Stimulated activated CD4-positive, alpha-beta T cell treated with anti-CD3 and anti-CD28 coated beads, TNF-alpha, amount 100 ng/mL, for 4 hours (primary cell): ENCODE data around the gene HNRNPH2.

Source experiments
- DNase-seq, 3 experiments: peaks; one replicate each; pipeline ENCODE4 v3.0.0-alpha.2; 2020; ENCODE audit warnings: low read depth in 3 of 3

The HNRNPH2 gene

GRCh38 chrX:101395789-101396188 lies 12.2 kb upstream of the HNRNPH2 start:
- no peak for DNase-seq

- DNase-seq, result no peak
Observed at GRCh38 chrX:101397779-101398178, 10.2 kb upstream of the HNRNPH2 start.

- no peak for DNase-seq
Observed at GRCh38 chrX:101398694-101399093, 9.3 kb upstream of the HNRNPH2 start.

- no peak for DNase-seq
Observed at GRCh38 chrX:101399825-101400224, 8.2 kb upstream of the HNRNPH2 start.

- no peak for DNase-seq
Observed at GRCh38 chrX:101407167-101407747, 765 bp upstream of the HNRNPH2 start.

GRCh38 chrX:101408532-101408841 lies 465 bp downstream of the HNRNPH2 start:
- DNase-seq, result no peak

- no peak for DNase-seq
Observed at GRCh38 chrX:101409043-101409442, 1.0 kb downstream of the HNRNPH2 start.

GRCh38 chrX:101410461-101410860 lies 2.4 kb downstream of the HNRNPH2 start:
- no peak for DNase-seq

- no peak for DNase-seq
Observed at GRCh38 chrX:101411984-101412383, 4.0 kb downstream of the HNRNPH2 start.

- DNase-seq, result no peak
Observed at GRCh38 chrX:101415180-101416145, 7.4 kb downstream of the HNRNPH2 start.

- no peak for DNase-seq
Observed at GRCh38 chrX:101416691-101417090, 8.7 kb downstream of the HNRNPH2 start.

GRCh38 chrX:101417190-101417589 lies 9.2 kb downstream of the HNRNPH2 start:
- no peak for DNase-seq

GRCh38 chrX:101417981-101418841 lies 10.2 kb downstream of the HNRNPH2 start:
- no peak for DNase-seq

GRCh38 chrX:101419489-101419888 lies 11.5 kb downstream of the HNRNPH2 start:
- no peak for DNase-seq

GRCh38 chrX:101427954-101428353 lies 19.9 kb downstream of the HNRNPH2 start:
- DNase-seq, result no peak

- DNase-seq, result no peak
Observed at GRCh38 chrX:101429934-101430333, 21.9 kb downstream of the HNRNPH2 start.

- DNase-seq, result no peak
Observed at GRCh38 chrX:101430457-101431078, 22.5 kb downstream of the HNRNPH2 start.

- no peak for DNase-seq
Observed at GRCh38 chrX:101442085-101442484, 34.1 kb downstream of the HNRNPH2 start.

GRCh38 chrX:101449279-101449678 lies 41.3 kb downstream of the HNRNPH2 start:
- no peak for DNase-seq

- DNase-seq, result no peak
Observed at GRCh38 chrX:101450085-101450484, 42.1 kb downstream of the HNRNPH2 start.

- no peak for DNase-seq
Observed at GRCh38 chrX:101450961-101451360, 42.9 kb downstream of the HNRNPH2 start.

- no peak for DNase-seq
Observed at GRCh38 chrX:101452056-101452455, 44.0 kb downstream of the HNRNPH2 start.
